Hepatocyte (in vitro differentiated cells): ENCODE measurements around the gene GLRX.

Experiments
- EZH2 ChIP-seq: fragments of 200-600 bp; sonication (generic); IDR thresholded peaks from 2 replicates; pipeline ENCODE4 v1.6.1; 2016; ENCODE audit warnings: antibody characterized with exemption, mild to moderate bottlenecking, borderline replicate concordance
- EZH2phosphoT487 ChIP-seq: fragments of 200-600 bp; sonication (generic); IDR thresholded peaks from one replicate; pipeline ENCODE4 v1.6.1; 2018; ENCODE audit warnings: antibody characterized with exemption, mild to moderate bottlenecking, low read depth, moderate library complexity; ENCODE audit not compliant: unreplicated experiment, severe bottlenecking
- TF ChIP-seq, protein P1 (sequence below): fragments of 200-600 bp; sonication (generic); IDR thresholded peaks from 2 replicates; pipeline ENCODE4 v1.5.1; 2016; ENCODE audit warnings: antibody characterized with exemption, mild to moderate bottlenecking; ENCODE audit not compliant: poor library complexity

DNA sequence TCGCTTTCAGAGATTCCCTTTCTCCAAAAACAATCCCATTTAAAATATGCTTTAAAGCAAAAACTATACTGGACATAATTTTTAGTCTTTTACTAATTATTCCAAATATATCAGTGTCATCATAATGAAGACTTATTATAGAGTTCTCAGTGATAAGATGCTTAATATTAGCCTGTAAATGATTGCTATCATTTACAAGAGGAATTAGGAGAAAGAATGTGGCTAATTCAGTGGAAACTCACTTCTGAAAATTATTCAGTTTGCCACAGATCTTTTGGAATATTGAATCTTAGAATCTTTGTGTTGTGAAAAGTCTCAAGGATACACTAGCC is 24.7 kb upstream of the GLRX start:
- TF ChIP-seq, protein P1, sequence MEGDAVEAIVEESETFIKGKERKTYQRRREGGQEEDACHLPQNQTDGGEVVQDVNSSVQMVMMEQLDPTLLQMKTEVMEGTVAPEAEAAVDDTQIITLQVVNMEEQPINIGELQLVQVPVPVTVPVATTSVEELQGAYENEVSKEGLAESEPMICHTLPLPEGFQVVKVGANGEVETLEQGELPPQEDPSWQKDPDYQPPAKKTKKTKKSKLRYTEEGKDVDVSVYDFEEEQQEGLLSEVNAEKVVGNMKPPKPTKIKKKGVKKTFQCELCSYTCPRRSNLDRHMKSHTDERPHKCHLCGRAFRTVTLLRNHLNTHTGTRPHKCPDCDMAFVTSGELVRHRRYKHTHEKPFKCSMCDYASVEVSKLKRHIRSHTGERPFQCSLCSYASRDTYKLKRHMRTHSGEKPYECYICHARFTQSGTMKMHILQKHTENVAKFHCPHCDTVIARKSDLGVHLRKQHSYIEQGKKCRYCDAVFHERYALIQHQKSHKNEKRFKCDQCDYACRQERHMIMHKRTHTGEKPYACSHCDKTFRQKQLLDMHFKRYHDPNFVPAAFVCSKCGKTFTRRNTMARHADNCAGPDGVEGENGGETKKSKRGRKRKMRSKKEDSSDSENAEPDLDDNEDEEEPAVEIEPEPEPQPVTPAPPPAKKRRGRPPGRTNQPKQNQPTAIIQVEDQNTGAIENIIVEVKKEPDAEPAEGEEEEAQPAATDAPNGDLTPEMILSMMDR = no peak
- TF ChIP-seq EZH2 = no peak
- TF ChIP-seq EZH2phosphoT487 = no peak
